NCI-H524 treated with DMSO at 0.1 percent for 48 hours (cell line): ENCODE measurements around the gene HBG1.

Experiments used
- DNase-seq: peaks from one replicate; lab custom pipeline; 2025; lab: John Stamatoyannopoulos, UW

HBG1 gene

GRCh38 chr11:5246772-5247471, 2.7 kb downstream of the HBG1 start:
- DNase-seq = no peak

DNA sequence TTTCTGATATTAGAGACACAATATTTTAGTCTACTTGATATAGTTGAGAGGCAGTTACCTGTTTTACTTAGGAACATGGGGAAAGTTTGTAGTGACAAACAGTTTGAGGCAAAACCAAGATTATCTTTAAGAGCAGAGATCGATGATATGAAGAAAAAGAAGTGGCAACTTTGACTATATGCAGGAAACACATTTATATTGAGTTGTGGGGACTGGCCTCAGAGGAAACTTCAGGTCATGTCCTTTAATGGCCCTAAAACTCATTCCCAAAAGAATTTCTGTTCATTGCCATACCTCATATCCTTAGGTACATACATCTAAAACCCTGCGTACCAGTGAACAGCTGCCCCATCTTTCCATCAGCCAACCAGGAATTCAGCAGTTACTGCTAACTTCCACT, 4.5 kb downstream of the HBG1 start:
- DNase-seq = no peak

DNA sequence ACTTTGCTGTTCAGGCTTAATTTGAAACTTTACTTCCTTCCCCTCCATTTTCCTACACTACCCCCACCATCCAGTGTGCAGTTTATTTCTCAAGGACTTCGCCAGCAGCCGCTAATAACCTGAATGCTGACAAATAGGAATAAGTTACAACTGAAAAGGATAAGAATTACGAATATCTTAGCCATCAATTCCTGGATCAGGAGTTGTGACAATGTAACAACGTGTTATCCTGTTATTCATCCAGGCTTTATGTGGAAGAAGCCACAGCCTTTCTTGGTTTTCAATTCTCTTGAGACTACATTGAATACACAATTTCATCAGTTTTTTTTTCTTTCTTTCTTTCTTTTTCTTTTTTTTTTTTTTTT, 5.9 kb downstream of the HBG1 start:
- DNase-seq = no peak

GRCh38 chr11:5242933-5243815, 6.5 kb downstream of the HBG1 start:
- DNase-seq = no peak

- DNase-seq = no peak
These were observed 7.4 kb downstream of the HBG1 start for GRCh38 chr11:5242208-5242607.

DNA sequence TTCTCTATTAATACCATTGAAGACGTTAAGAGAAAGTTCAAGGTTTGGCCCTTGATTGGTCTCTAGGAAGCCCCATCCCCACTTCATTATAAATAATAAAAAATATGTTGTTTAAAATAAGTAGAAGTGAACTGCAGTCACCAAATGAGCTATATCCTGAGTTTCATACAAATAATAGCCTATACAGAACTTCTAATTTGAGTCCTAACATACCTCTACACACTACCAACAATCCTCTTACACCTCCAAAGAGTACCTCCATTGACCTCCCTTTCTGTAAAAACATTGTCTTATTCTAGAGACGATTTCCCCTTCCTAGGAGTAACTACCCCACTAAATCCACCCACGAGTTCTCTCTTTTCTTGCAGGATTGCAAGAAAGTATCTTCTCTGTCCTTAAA, 8.2 kb downstream of the HBG1 start:
- no peak for DNase-seq

DNA sequence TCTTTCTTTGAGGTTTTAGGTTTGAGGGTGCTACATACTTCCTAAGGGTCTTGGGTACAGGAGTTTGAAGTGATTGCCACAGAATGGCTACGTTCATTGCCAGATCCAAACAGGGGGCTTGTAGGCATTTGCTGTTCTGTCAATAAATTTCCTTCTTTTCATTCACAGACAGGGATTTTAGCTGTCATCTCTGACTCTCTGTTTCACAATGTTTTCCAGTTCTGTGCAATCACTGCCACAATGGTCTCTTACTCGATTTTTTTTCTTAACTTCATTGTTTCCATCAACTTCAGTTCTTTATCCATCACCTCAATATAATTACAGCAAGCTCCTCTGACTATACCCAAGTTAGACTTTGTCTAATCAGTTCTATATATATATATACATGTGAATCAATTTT, 9.2 kb downstream of the HBG1 start:
- no peak for DNase-seq

DNA sequence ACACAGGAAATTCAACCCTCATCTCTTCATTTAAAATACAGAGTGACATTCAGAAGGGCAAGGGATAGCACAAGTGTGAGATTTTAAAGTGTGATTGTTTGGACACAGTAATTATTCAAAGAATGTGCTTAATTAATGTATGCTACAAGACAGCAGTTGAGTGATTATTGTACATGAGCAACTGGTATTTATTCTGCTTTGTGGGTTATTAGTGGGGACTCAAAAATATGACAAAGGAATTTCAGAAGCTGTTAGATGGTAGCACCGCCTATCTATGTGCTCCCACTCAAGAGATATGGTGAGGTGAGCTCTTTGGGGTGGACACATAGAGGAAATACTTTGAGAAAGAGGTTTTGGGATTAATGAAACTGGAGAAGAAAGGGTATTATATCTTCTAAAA, 9.6 kb downstream of the HBG1 start:
- no peak for DNase-seq

- DNase-seq = no peak
These were observed 10.6 kb downstream of the HBG1 start for GRCh38 chr11:5239046-5239445.

- no peak for DNase-seq
These were observed 11.2 kb downstream of the HBG1 start for GRCh38 chr11:5238486-5238885.

DNA sequence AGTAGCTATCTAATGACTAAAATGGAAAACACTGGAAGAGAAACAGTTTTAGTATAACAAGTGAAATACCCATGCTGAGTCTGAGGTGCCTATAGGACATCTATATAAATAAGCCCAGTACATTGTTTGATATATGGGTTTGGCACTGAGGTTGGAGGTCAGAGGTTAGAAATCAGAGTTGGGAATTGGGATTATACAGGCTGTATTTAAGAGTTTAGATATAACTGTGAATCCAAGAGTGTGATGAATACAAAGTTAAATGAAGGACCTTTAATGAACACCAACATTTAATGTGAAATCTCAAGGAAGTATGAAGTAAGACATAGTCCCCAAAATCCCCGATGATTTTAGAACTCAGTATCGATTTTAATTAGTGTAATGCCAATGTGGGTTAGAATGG, 12.2 kb downstream of the HBG1 start:
- no peak for DNase-seq

GRCh38 chr11:5235364-5236095, 14.1 kb downstream of the HBG1 start:
- no peak for DNase-seq

DNA sequence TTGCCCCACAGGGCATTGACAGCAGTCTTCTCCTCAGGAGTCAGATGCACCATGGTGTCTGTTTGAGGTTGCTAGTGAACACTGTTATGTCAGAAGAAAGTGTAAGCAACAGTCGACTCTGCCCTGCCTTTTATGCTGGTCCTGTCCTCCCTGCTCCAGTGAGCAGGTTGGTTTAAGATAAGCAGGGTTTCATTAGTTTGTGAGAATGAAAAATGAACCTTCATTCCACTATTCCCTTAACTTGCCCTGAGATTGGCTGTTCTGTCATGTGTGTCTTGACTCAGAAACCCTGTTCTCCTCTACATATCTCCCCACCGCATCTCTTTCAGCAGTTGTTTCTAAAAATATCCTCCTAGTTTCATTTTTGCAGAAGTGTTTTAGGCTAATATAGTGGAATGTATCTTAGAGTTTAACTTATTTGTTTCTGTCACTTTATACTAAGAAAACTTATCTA, 15.2 kb downstream of the HBG1 start, which contains the start of gene HBD:
HBD (minus strand) TSS at position 103 of the 454 bp plus-strand sequence; CDS start at position 53, 50 bp downstream.
- no peak for DNase-seq

- no peak for DNase-seq
These were observed 16.4 kb downstream of the HBG1 start for GRCh38 chr11:5233307-5233706.

DNA sequence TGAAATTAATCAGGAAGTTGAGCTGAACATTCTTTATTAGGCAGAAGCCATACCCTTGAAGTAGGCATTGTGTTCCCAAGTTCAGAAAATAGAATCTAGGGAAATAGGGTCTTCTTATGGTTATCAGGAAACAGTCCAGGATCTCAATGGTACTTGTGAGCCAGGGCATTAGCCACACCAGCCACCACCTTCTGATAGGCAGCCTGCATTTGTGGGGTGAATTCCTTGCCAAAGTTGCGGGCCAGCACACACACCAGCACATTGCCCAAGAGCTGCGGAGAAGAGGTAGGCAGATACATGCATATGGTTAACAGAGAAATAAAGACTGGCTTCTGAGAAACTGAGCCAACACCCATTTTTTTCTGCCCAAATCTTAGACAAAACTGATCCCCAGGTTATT, 16.8 kb downstream of the HBG1 start:
- no peak for DNase-seq

- no peak for DNase-seq
These were observed 17.5 kb downstream of the HBG1 start for GRCh38 chr11:5232176-5232575.

- no peak for DNase-seq
These were observed 18.5 kb downstream of the HBG1 start for GRCh38 chr11:5231111-5231510.

GRCh38 chr11:5230266-5230665, 19.4 kb downstream of the HBG1 start:
- DNase-seq = no peak

GRCh38 chr11:5229796-5230195, 19.9 kb downstream of the HBG1 start:
- no peak for DNase-seq

- DNase-seq = no peak
These were observed 20.3 kb downstream of the HBG1 start for GRCh38 chr11:5229356-5229755.

- DNase-seq = no peak
These were observed 21.5 kb downstream of the HBG1 start for GRCh38 chr11:5228124-5228523.

DNA sequence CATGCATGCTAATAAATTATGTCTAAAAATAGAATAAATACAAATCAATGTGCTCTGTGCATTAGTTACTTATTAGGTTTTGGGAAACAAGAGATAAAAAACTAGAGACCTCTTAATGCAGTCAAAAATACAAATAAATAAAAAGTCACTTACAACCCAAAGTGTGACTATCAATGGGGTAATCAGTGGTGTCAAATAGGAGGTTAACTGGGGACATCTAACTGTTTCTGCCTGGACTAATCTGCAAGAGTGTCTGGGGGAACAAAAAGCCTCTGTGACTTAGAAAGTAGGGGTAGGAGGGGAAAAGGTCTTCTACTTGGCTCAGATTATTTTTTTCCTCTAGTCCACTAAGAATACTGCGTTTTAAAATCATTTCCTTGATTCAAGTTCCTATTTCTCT, 22.0 kb downstream of the HBG1 start:
- DNase-seq = no peak
